Tibial nerve (tissue), 4 donors: ENCODE data around the gene KCNK7. TPM values are rescaled to one million over a fixed set of nuclear protein-coding genes. Genes with fewer than 3 reads are reported as not detected.
A peak's percentile ranks its signal among the peaks of the same experiment; 100 is the strongest.

Experiments used
- DNase-seq, 2 donors: peaks; one replicate each; pipeline ENCODE4 v3.0.0-alpha.2; 2019; ENCODE audit warnings: low spot score in 2 of 2
- H3K27ac ChIP-seq, 4 donors: fragments of 200-600 bp; sonication (generic) in 3 of 4; one replicate each; pipeline ENCODE4 v1.5.1; 2017 to 2019; ENCODE audit warnings: mild to moderate bottlenecking in 1 of 4
- H3K27me3 ChIP-seq, 2 donors: fragments of 200-600 bp; sonication (generic) in 1 of 2; one replicate each; pipeline versions ENCODE4 v1.5.1 to v1.6.0; 2017 to 2019
- H3K36me3 ChIP-seq, 3 donors: fragments of 200-600 bp; sonication (generic); one replicate each; pipeline ENCODE4 v1.5.1; 2018 to 2019
- H3K4me1 ChIP-seq, 4 donors: fragments of 200-600 bp; sonication (generic) in 3 of 4; one replicate each; pipeline ENCODE4 v1.5.1; 2017 to 2019
- H3K4me3 ChIP-seq, 4 donors: fragments of 200-600 bp; sonication (generic) in 3 of 4; one replicate each; pipeline ENCODE4 v1.5.1; 2017 to 2019; ENCODE audit warnings: mild to moderate bottlenecking in 1 of 4, moderate library complexity in 1 of 4
- H3K9me3 ChIP-seq, 4 donors: fragments of 200-600 bp; sonication (generic) in 3 of 4; one replicate each; pipeline ENCODE4 v1.5.1; 2017 to 2019
- CTCF ChIP-seq, 5 experiments: fragments of 200-600 bp in 3 of 5; fragments of 450-650 bp in 2 of 5; sonication (generic) in 3 of 5; IDR thresholded peaks; one replicate each; pipeline ENCODE4 v1.5.1; 2016 to 2019; ENCODE audit warnings: antibody characterized with exemption in 5 of 5, mild to moderate bottlenecking in 3 of 5, moderate library complexity in 2 of 5
- EP300 ChIP-seq, 2 donors: sonication (generic); formaldehyde crosslinking; IDR thresholded peaks; one replicate each; pipeline ENCODE4 v1.6.1; 2017; ENCODE audit warnings: antibody characterized with exemption in 2 of 2, mild to moderate bottlenecking in 1 of 2
- POLR2A ChIP-seq, 2 donors: fragments of 450-650 bp; IDR thresholded peaks; one replicate each; pipeline ENCODE4 v1.6.1; 2017; ENCODE audit warnings: antibody characterized with exemption in 2 of 2, mild to moderate bottlenecking in 2 of 2, moderate library complexity in 2 of 2
- WGBS, 2 donors: methylation state at CpG; one replicate each; pipeline ENCODE4 v1.1.5; 2018; 5-methylcytosine and 5-hydroxymethylcytosine counted together
- total RNA-seq, 4 donors: library from RNA; depleted of rRNA; stranded (reverse); fragments of >200 nt; gene quantifications; one replicate each; pipeline ENCODE4 v1.1.0, GENCODE V29; 2016

Gene KCNK7
- total RNA-seq, 4 donors from 2014 or later, result 0.63 to 3.3 (median 1.2) TPM; not detected in 1

DNA sequence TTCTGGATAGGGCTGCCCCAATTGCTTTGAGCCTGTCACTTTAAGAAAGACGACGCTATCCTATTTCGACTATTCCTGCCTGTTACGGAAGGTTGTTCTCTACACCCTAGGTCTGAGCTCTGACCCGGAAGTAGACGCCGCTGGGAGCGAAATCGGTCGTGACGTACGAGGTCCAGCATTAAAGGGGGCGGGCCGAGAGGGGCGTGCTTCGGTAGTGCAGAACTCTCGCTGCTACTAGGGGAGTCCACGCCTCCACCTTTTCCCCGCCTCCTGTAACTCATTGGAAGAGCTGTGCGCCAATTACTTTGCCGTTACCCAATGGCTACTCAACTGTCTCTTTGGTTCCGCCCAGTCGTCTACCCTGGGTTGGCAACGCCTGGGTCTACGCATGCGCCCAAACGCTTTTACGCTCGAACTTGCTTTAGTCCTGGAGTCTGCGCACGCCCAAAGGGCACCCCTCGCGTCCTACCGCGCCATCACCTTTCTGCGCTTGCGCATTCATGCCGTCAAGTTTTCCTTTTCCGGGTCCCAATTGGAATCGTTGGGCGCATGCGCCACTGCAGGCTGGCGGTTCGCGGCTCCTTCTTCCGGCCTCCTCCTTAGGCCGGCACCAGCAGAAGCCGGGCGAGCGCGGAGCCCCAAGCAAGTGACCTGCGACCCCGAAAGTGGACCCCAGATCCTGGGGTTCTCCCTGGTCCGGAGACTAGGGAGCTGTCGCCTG is 19.8 kb upstream of the KCNK7 start, which contains the start of gene PCNX3:
Gene PCNX3, plus strand, starts transcription at position 548 of the 721 bp plus-strand sequence. CDS start 536 bp downstream, outside the sequence.
- peaks cover 0 to 48% (median 21%) of the 10 kb centered on the region in 3 donors for H3K36me3 ChIP-seq
- 0 to 1% methylated on average over 46 to 54 of the region's 55 CpGs for WGBS, 2 donors
- H3K27ac ChIP-seq, result peak within 1 kb of the TSS; percentile 79 to 98 (median 96)
- TF ChIP-seq POLR2A (IDR thresholded peaks at IDR 0.05) (peak in 1 of 2 donors; percentile 39), EP300 (IDR thresholded peaks at IDR 0.05) (peak; percentile 91), CTCF (IDR thresholded peaks at IDR 0.05) (peak in 2 of 5 experiments; percentile 19 to 47)
- H3K9me3 ChIP-seq, result no peaks in the 10 kb centered on the region
- peak; percentile 100 for DNase-seq
- peak within 1 kb of the TSS; percentile 84 to 97 (median 93) for H3K4me3 ChIP-seq
- H3K27me3 ChIP-seq, result no peaks in the 10 kb centered on the region
- peaks cover 0 to 64% (median 41%) of the 10 kb centered on the region in 4 donors for H3K4me1 ChIP-seq

- peaks cover 0 to 75% (median 56%) of the 10 kb centered on the region in 4 donors for H3K4me1 ChIP-seq
- WGBS, 2 donors, result 4 to 10% methylated on average over 15 to 27 of the region's 43 CpGs
These were observed 17.7 kb upstream of the KCNK7 start for GRCh38 chr11:65613091-65613928.

DNA sequence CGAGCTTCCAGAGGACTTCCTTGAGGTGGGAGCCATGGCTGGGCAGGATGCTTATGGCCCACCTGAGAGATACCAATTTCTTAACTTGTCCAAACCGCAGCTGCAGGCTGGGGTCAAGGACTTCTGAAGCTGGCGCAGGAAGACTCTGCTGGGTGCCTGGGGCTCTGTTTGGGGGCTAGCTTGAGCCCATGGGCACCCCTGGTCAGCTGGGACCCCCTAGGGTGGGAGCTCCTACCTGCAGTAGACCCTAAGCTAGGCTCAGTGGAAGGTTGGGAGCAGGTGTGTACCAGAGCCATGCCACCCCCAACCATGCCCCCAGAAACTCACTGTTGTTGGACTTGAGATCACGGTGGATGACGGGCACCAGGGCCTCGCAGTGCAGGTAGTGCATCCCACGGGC is 17.1 kb upstream of the KCNK7 start:
- 19 to 44% methylated on average over 3 to 4 of the region's 7 CpGs for whole genome bisulfite sequencing, 2 donors

More at GRCh38 chr11:65613091-65613928, 17.7 kb upstream of the KCNK7 start:
- no peak for TF ChIP-seq CTCF (IDR thresholded peaks at IDR 0.05)
- TF ChIP-seq POLR2A (IDR thresholded peaks at IDR 0.05), result no peak
- no peak for TF ChIP-seq EP300 (IDR thresholded peaks at IDR 0.05)
- no peaks in the 10 kb centered on the region for H3K9me3 ChIP-seq
- H3K4me3 ChIP-seq, result peak overlapping the region; percentile 64 to 97 (median 90)
- peaks cover 0 to 42% (median 6%) of the 10 kb centered on the region in 3 donors for H3K36me3 ChIP-seq
- DNase-seq, result no peak
- peak overlapping the region; percentile 79 to 98 (median 96) for H3K27ac ChIP-seq
- H3K27me3 ChIP-seq, result no peaks in the 10 kb centered on the region

GRCh38 chr11:65611758-65612603 is 16.4 kb upstream of the KCNK7 start:
- Histone ChIP-seq H3K4me1 (peaks cover 0 to 75% (median 64%) of the 10 kb centered on the region in 4 donors), H3K36me3 (peaks cover 0 to 41% (median 0%) of the 10 kb centered on the region in 3 donors), H3K27me3 (no peaks in the 10 kb centered on the region), H3K4me3 (peak overlapping the region; percentile 64 to 97 (median 90)), H3K9me3 (no peaks in the 10 kb centered on the region), H3K27ac (peak overlapping the region; percentile 79 to 98 (median 96))
- WGBS, 2 donors, result 25 to 30% methylated on average over 12 of the region's 12 CpGs
- no peak for DNase-seq
- TF ChIP-seq POLR2A (IDR thresholded peaks at IDR 0.05) (no peak), EP300 (IDR thresholded peaks at IDR 0.05) (no peak), CTCF (IDR thresholded peaks at IDR 0.05) (no peak)

More for the DNA sequence above, 17.1 kb upstream of the KCNK7 start:
- TF ChIP-seq POLR2A (IDR thresholded peaks at IDR 0.05) (no peak), CTCF (IDR thresholded peaks at IDR 0.05) (no peak), EP300 (IDR thresholded peaks at IDR 0.05) (no peak)
- Histone ChIP-seq H3K36me3 (peaks cover 0 to 41% (median 0%) of the 10 kb centered on the region in 3 donors), H3K27me3 (no peaks in the 10 kb centered on the region), H3K27ac (peak overlapping the region; percentile 79 to 98 (median 96)), H3K4me3 (peak overlapping the region; percentile 64 to 97 (median 90)), H3K4me1 (peaks cover 0 to 75% (median 61%) of the 10 kb centered on the region in 4 donors), H3K9me3 (no peaks in the 10 kb centered on the region)
- DNase-seq, result no peak
